ENCODE data around the gene ABHD16A. TPM values are rescaled to one million over a fixed set of nuclear protein-coding genes. Genes with fewer than 3 reads are reported as not detected.

ABHD16A gene
- total and polyA plus RNA-seq, 2 donors (not counting 3 experiments of a cell fraction or from before 2014, with no cell fraction given), result 48.9 to 60.3 TPM

DNA sequence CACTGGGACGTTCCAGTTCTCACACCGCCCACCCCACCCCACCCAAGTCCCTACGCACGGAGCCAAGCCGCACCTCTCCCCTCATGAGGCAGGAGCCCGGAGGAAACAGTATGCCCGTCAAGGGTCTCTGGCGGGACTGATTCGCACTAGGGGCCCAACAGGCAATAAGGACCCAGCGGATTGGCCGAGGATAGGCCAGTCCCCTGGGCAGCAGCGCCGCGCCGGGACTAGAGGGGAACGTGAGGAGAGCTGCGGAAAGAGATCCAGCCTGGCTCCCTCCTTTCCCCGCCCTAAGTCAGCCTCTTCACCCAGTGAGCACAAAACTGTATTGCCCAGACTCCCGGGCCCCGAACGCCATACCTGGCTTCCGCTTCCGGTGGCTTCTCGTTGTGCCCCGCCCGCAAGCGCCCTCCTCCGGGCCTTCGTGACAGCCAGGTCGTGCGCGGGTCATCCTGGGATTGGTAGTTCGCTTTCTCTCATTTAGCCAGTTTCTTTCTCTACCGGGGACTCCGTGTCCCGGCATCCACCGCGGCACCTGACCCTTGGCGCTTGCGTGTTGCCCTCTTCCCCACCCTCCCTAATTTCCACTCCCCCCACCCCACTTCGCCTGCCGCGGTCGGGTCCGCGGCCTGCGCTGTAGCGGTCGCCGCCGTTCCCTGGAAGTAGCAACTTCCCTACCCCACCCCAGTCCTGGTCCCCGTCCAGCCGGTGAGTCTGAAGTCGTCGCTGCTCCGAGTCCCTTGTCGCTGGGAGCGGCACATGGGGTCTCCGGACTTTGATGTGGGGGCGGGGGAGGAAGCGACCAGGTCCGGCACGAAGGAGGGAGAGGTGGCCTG is 37.4 kb downstream of the ABHD16A start, which contains the start of gene CSNK2B:
Gene CSNK2B (plus strand): TSS at position 580 of the 836 bp plus-strand sequence. CDS start 752 bp downstream, outside the sequence.
- H3K4me1 ChIP-seq (ENCODE audit: control insufficient read depth, extremely low read depth, insufficient read depth, low read length), result peaks cover 28% of the 10 kb centered on the region
- no peaks in the 10 kb centered on the region for H3K9me1 ChIP-seq (replicated peaks; ENCODE audit: control insufficient read depth, extremely low read depth, insufficient read depth, low read length)
- H3K79me2 ChIP-seq (ENCODE audit: control insufficient read depth, insufficient read depth, low read length), result peaks cover 32% of the 10 kb centered on the region
- DNase-seq (ENCODE audit: low read depth, low spot score), result peak; percentile 97
- FAIRE-seq, result peak; percentile 99
- CTCF ChIA-PET, result interaction anchor here (1.3 to 1.7 kb wide), 2 partner anchors 26 to 141 kb away, joined by 4 read pairs; partner anchors contain the start of gene LSM2
- H3K9me3 ChIP-seq (replicated peaks; ENCODE audit: control insufficient read depth, insufficient read depth, low read length), result no peaks in the 10 kb centered on the region
- POLR2A ChIA-PET, result interaction anchor here (0.6 to 1.2 kb wide), 6 partner anchors 13 to 162 kb away, joined by 3 to 5 read pairs (median 4); partner anchors contain the start of genes ABHD16A, BAG6, HSPA1B and NFKBIL1
- peak within 1 kb of the TSS; percentile 86 for H3K4me2 ChIP-seq (ENCODE audit: insufficient read depth, low read length)
- peak within 1 kb of the TSS; percentile 77 for H3K27ac ChIP-seq (ENCODE audit: insufficient read depth, low read depth, low read length)
- H3K9ac ChIP-seq (replicated peaks; ENCODE audit: extremely low read depth, insufficient read depth, low read length), result peak within 1 kb of the TSS; percentile 79
- no peaks in the 10 kb centered on the region for H3K27me3 ChIP-seq (ENCODE audit: control insufficient read depth in 2 of 2, insufficient read depth in 2 of 2, low read length in 2 of 2)
- H3K36me3 ChIP-seq (ENCODE audit: control insufficient read depth in 2 of 2, extremely low read depth in 1 of 2, insufficient read depth in 2 of 2, low read length in 2 of 2), result peaks cover 21 to 24% of the 10 kb centered on the region in 2 experiments
- peak within 1 kb of the TSS; percentile 60 for H2AFZ ChIP-seq (ENCODE audit: low read depth, low read length)
- intact Hi-C loops (cut with micrococcal nuclease) (loop anchor here (1.0 to 10.0 kb wide), 7 partner anchors 13 to 529 kb away; partner anchors contain the start of genes ATP6V1G2, BAG6, GPSM3 and LY6G5C), dilution Hi-C loops (cut with MboI; ENCODE audit: extremely low pct_ligation_motif_present, low sequenced_read_pairs) (no loop called here)
- no peaks in the 10 kb centered on the region for H4K20me1 ChIP-seq (replicated peaks; ENCODE audit: control insufficient read depth, extremely low read depth, insufficient read depth, low read length)
- TF ChIP-seq POLR2AphosphoS5 (IDR thresholded peaks at IDR 0.05; ENCODE audit: insufficient read depth, low read depth, low read length) (peak; percentile 80), GATA2 (IDR thresholded peaks at IDR 0.05; ENCODE audit: insufficient read depth, insufficient read length, low read depth, low read length) (no peak), JUN (IDR thresholded peaks at IDR 0.05; ENCODE audit: borderline replicate concordance, insufficient read depth, insufficient read length, low read depth) (no peak), FOS (IDR thresholded peaks at IDR 0.05; ENCODE audit: borderline replicate concordance, insufficient read depth, low read length) (no peak), CTCF (IDR thresholded peaks at IDR 0.05; ENCODE audit: extremely low read depth in 1 of 2, insufficient read depth in 1 of 2, low read depth in 1 of 2, low read length in 2 of 2) (peak in 1 of 2 donors; percentile 13), MYC (IDR thresholded peaks at IDR 0.05; ENCODE audit: low read depth, low read length) (no peak), POLR2A (IDR thresholded peaks at IDR 0.05; ENCODE audit: low read depth, low read length) (peak; percentile 54), EZH2 (IDR thresholded peaks at IDR 0.05; ENCODE audit: borderline replicate concordance, low read depth, low read length, severe bottlenecking) (no peak), MAX (IDR thresholded peaks at IDR 0.05; ENCODE audit: insufficient read depth, insufficient read length) (no peak)
- H3K4me3 ChIP-seq (replicated peaks in 1 of 3; ENCODE audit: insufficient read depth in 1 of 3, low read depth in 1 of 3, low read length in 3 of 3), result peak within 1 kb of the TSS; percentile 70 to 94 (median 72)
- no TSS peak for BruUV-seq (replicated peaks)
